Astrocyte (in vitro differentiated cells and primary cell): Measurements from ENCODE around the gene SLC45A1. TPM values are rescaled to one million over a fixed set of nuclear protein-coding genes. Genes with fewer than 3 reads are reported as not detected.

Experiments
- DNase-seq: peaks from one replicate; pipeline ENCODE4 v3.0.0-alpha.2; 2010; ENCODE audit warnings: low read depth
- FAIRE-seq: peaks from 2 replicates; lab custom pipeline; 2011; peaks lifted over from hg19 to GRCh38; lab: Jason Lieb, UNC
- H2AFZ ChIP-seq: 2 replicates; pipeline ENCODE4 v1.6.0; 2012; ENCODE audit warnings: low read depth, low read length, inconsistent platforms
- H3K27ac ChIP-seq: 2 replicates; pipeline ENCODE4 v1.5.1; 2011; ENCODE audit warnings: low read depth, low read length, inconsistent platforms
- H3K27me3 ChIP-seq: 2 replicates; pipeline ENCODE4 v1.6.0; 2011; ENCODE audit warnings: low read length, inconsistent platforms; ENCODE audit not compliant: insufficient read depth
- H3K36me3 ChIP-seq: 2 replicates; pipeline ENCODE4 v1.5.1; 2011; ENCODE audit warnings: low read length, inconsistent platforms; ENCODE audit not compliant: insufficient read depth
- H3K4me1 ChIP-seq: 2 replicates; pipeline ENCODE4 v1.5.1; 2011; ENCODE audit warnings: low read length, inconsistent platforms; ENCODE audit not compliant: insufficient read depth
- H3K4me2 ChIP-seq: 2 replicates; pipeline ENCODE4 v1.6.0; 2012; ENCODE audit warnings: low read length, inconsistent platforms
- H3K4me3 ChIP-seq: 2 replicates; pipeline ENCODE4 v1.5.1; 2011; ENCODE audit warnings: low read depth, mild to moderate bottlenecking, low read length, inconsistent platforms; ENCODE audit not compliant: insufficient read depth
- H3K79me2 ChIP-seq: 2 replicates; pipeline ENCODE4 v1.6.0; 2012; ENCODE audit warnings: mild to moderate bottlenecking, low read length, inconsistent platforms; ENCODE audit not compliant: insufficient read depth
- H3K9ac ChIP-seq: 2 replicates; pipeline ENCODE4 v1.6.0; 2012; ENCODE audit warnings: mild to moderate bottlenecking, low read length, inconsistent platforms
- H3K9me3 ChIP-seq: 2 replicates; pipeline ENCODE4 v1.5.1; 2012; ENCODE audit warnings: low read depth, mild to moderate bottlenecking, low read length, inconsistent platforms; ENCODE audit not compliant: insufficient read depth
- H4K20me1 ChIP-seq: 2 replicates; pipeline ENCODE4 v1.6.0; 2012; ENCODE audit warnings: low read length, inconsistent platforms; ENCODE audit not compliant: insufficient read depth
- H3K27ac Mint-ChIP-seq: one replicate; pipeline ENCODE4 v1.8.0; 2021; ENCODE audit warnings: mild to moderate bottlenecking, mixed read lengths; ENCODE audit not compliant: unreplicated experiment
- H3K27me3 Mint-ChIP-seq: one replicate; pipeline ENCODE4 v1.8.0; 2021; ENCODE audit warnings: low read depth, mixed read lengths; ENCODE audit not compliant: unreplicated experiment
- H3K36me3 Mint-ChIP-seq: one replicate; pipeline ENCODE4 v1.8.0; 2021; ENCODE audit warnings: low read depth, mixed read lengths; ENCODE audit not compliant: unreplicated experiment
- H3K4me1 Mint-ChIP-seq: one replicate; pipeline ENCODE4 v1.8.0; 2021; ENCODE audit warnings: low read depth, mixed read lengths; ENCODE audit not compliant: unreplicated experiment
- H3K4me3 Mint-ChIP-seq: one replicate; pipeline ENCODE4 v1.8.0; 2021; ENCODE audit warnings: mild to moderate bottlenecking, moderate library complexity, mixed read lengths; ENCODE audit not compliant: unreplicated experiment
- H3K9me3 Mint-ChIP-seq: one replicate; pipeline ENCODE4 v1.8.0; 2021; ENCODE audit warnings: mild to moderate bottlenecking, mixed read lengths; ENCODE audit not compliant: unreplicated experiment
- EZH2 ChIP-seq: IDR thresholded peaks from 2 replicates; pipeline ENCODE4 v1.6.1; 2012; ENCODE audit warnings: mild to moderate bottlenecking, low read length, inconsistent platforms; ENCODE audit not compliant: insufficient read depth
- total RNA-seq: library from RNA; stranded (reverse); gene quantifications from 2 replicates; pipeline ENCODE4 v1.2.1, GENCODE V29; 2021
- TF ChIP-seq, protein P1 (sequence below): IDR thresholded peaks from 2 replicates; pipeline ENCODE4 v1.5.1; 2011; ENCODE audit warnings: low read depth, mild to moderate bottlenecking, inconsistent platforms, low read length, moderate library complexity; ENCODE audit not compliant: insufficient read depth

The SLC45A1 gene
- total RNA-seq, 1 donor from 2014 or later: 0.95 TPM

DNA sequence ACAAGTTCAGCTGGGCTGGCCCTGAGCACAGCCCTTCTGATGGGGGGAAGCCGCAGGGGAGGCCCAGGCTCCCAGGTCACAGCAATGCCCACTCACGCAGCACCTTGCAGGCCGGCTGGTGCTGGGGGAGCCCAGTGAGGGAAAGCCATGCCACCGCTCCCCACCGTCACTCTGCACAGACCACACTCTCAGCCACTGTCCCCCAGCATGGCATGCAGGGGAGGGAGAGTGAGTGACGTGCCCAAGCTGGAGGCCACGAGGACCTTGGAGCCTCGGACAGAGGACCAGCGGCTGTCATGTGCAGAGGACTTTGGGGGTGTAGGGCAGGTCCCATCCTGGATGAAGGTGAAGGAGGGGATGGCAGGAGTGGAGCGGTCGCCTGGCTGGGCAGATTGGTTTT is 25.1 kb downstream of the SLC45A1 start:
- Mint-ChIP-seq H3K9me3 (peaks cover 5% of the 10 kb centered on the region), H3K4me3 (peak overlapping the region; percentile 20), H3K27me3 (no peaks in the 10 kb centered on the region), H3K27ac (peak overlapping the region; percentile 53), H3K36me3 (peaks cover 5% of the 10 kb centered on the region), H3K4me1 (peaks cover 12% of the 10 kb centered on the region)
- Histone ChIP-seq H3K4me3 (no peak overlapping the region), H4K20me1 (no peaks in the 10 kb centered on the region), H3K79me2 (no peaks in the 10 kb centered on the region), H2AFZ (peak overlapping the region; percentile 70), H3K9me3 (peaks cover 3% of the 10 kb centered on the region), H3K27me3 (peaks cover 4% of the 10 kb centered on the region), H3K9ac (peak overlapping the region; percentile 69), H3K27ac (peak overlapping the region; percentile 77), H3K4me2 (peak overlapping the region; percentile 73), H3K4me1 (peaks cover 14% of the 10 kb centered on the region), H3K36me3 (no peaks in the 10 kb centered on the region)
- no peak for TF ChIP-seq EZH2
- TF ChIP-seq, protein P1, sequence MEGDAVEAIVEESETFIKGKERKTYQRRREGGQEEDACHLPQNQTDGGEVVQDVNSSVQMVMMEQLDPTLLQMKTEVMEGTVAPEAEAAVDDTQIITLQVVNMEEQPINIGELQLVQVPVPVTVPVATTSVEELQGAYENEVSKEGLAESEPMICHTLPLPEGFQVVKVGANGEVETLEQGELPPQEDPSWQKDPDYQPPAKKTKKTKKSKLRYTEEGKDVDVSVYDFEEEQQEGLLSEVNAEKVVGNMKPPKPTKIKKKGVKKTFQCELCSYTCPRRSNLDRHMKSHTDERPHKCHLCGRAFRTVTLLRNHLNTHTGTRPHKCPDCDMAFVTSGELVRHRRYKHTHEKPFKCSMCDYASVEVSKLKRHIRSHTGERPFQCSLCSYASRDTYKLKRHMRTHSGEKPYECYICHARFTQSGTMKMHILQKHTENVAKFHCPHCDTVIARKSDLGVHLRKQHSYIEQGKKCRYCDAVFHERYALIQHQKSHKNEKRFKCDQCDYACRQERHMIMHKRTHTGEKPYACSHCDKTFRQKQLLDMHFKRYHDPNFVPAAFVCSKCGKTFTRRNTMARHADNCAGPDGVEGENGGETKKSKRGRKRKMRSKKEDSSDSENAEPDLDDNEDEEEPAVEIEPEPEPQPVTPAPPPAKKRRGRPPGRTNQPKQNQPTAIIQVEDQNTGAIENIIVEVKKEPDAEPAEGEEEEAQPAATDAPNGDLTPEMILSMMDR: no peak
- DNase-seq: no peak
- no peak for FAIRE-seq

DNA sequence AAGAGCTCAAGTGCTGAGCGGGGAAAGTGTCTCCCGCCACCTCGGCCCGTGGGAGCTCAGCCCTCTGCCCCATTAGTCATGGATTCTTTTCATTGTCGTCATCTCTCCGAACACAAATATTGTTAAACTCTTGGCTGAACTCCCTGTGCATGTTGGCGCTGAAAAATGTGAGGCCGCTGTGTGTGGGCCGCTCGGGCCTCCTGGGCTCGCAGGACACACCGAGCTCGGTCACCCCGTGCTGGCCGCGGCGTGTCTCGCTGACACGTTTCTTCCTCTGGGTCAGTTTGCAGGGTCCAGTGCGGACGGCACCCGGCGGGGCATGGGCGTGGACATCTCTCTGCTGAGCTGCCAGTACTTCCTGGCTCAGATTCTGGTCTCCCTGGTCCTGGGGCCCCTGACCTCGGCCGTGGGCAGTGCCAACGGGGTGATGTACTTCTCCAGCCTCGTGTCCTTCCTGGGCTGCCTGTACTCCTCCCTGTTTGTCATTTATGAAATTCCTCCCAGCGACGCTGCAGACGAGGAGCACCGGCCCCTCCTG is 25.6 kb downstream of the SLC45A1 start:
- peak; percentile 70 for FAIRE-seq
- Mint-ChIP-seq H3K27ac (peak overlapping the region; percentile 53), H3K9me3 (peaks cover 5% of the 10 kb centered on the region), H3K4me3 (peak overlapping the region; percentile 20), H3K4me1 (peaks cover 12% of the 10 kb centered on the region), H3K27me3 (no peaks in the 10 kb centered on the region), H3K36me3 (peaks cover 5% of the 10 kb centered on the region)
- peak overlapping the region; percentile 70 for H2AFZ ChIP-seq
- H3K9me3 ChIP-seq: peaks cover 3% of the 10 kb centered on the region
- peak overlapping the region; percentile 76 for H3K4me2 ChIP-seq
- no peaks in the 10 kb centered on the region for H3K79me2 ChIP-seq
- peak overlapping the region; percentile 69 for H3K9ac ChIP-seq
- H3K36me3 ChIP-seq: no peaks in the 10 kb centered on the region
- DNase-seq: peak; percentile 95
- TF ChIP-seq EZH2: no peak
- TF ChIP-seq, protein P1: no peak
- H3K4me3 ChIP-seq: peak overlapping the region; percentile 40
- H3K27me3 ChIP-seq: peaks cover 4% of the 10 kb centered on the region
- H4K20me1 ChIP-seq: no peaks in the 10 kb centered on the region
- H3K4me1 ChIP-seq: peaks cover 14% of the 10 kb centered on the region
- peak overlapping the region; percentile 77 for H3K27ac ChIP-seq

DNA sequence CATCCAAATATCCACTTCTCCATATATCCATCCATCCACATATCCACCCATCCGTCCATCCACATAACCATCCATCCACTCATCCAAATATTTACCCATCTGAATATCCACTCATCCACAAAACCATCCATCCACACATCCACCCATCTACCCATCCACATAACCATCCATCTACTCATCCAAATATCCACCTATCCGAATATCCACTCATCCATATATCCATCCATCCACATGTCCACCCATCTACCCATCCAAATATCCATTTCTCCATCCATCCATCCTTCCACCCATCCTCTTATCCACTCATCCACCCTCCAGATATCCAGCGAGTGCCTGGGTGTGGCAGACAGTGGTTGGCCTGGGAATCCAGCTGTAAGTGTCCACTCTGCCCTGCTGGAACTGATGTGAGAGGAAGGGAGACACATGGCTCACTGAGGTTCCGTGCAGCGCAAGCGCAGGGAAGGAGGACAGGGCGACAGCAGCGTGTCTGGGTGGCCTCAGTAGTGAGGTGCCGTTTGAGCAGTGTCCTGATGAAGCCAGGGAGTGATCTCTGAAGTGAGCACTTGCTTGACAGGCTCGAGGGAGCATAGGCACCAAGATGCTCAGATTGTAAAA is 27.1 kb downstream of the SLC45A1 start:
- Mint-ChIP-seq H3K9me3 (peaks cover 3% of the 10 kb centered on the region), H3K27me3 (no peaks in the 10 kb centered on the region)

More for the DNA sequence above, 27.1 kb downstream of the SLC45A1 start:
- H4K20me1 ChIP-seq: no peaks in the 10 kb centered on the region
- H3K79me2 ChIP-seq: no peaks in the 10 kb centered on the region
- no peak overlapping the region for H3K27ac Mint-ChIP-seq
- H3K9ac ChIP-seq: no peak overlapping the region
- FAIRE-seq (no peak), DNase-seq (no peak)
- H3K36me3 ChIP-seq: no peaks in the 10 kb centered on the region
- no peak overlapping the region for H2AFZ ChIP-seq
- peaks cover 16% of the 10 kb centered on the region for H3K4me1 Mint-ChIP-seq
- H3K27ac ChIP-seq: no peak overlapping the region
- peaks cover 14% of the 10 kb centered on the region for H3K4me1 ChIP-seq
- no peak overlapping the region for H3K4me3 Mint-ChIP-seq
- H3K27me3 ChIP-seq: peaks cover 4% of the 10 kb centered on the region
- no peak overlapping the region for H3K4me2 ChIP-seq
- peaks cover under 1% of the 10 kb centered on the region for H3K36me3 Mint-ChIP-seq
- no peak overlapping the region for H3K4me3 ChIP-seq
- peaks cover 3% of the 10 kb centered on the region for H3K9me3 ChIP-seq
- TF ChIP-seq EZH2: no peak
- TF ChIP-seq, protein P1: no peak
